Measurements from ENCODE around the gene SRSF4. TPM values are rescaled to one million over a fixed set of nuclear protein-coding genes. Genes with fewer than 3 reads are reported as not detected.

Gene SRSF4
- 100 to 1,000 TPM in 2 of 3 donors, 10 to 100 TPM in 1; 90.2 to 114 (median 101) TPM for total RNA-seq
- 67.2 TPM for total RNA-seq (2013)

DNA sequence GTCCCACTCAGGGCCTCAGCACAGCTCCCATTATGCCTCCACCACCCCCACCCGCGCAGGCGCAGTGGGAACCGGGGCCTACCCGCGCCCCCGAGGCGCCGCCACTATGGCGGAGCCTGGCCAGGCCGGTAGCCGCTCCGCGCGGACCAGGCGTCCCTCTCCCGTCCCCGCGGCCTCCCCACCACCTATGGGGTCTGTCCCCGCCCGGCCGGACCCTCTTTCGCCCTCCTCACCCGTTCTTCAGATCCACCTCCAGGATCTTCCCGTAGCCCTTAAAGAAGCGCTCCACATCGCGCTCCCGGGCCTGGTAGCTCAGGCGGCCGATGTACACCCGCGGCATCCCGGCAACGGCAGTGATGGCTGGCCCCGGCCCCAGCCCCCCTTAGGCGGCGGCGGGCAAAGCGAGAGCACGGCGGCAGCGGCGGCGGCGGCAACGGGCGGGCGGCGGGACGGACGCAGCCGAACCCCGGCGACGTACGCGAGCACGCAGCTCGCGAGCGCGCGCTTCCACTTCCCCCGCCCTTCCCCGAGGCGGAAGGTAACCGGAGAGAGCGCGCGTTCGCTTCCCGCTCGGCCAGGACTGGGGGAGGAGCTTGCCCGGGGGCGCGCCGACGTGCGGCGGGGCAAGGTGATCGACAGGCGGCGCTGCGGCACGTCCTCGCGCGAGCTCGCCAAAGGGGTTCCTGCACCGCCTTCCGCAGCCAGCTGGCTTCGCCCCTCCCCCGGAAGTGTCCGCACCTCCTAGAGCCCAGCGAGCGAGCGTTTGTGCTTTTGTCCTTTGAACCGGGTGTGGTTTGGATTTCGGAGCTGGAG is at the start of gene SRSF4:
TSS of gene SRSF4 (minus strand) at position 488 of the 813 bp plus-strand sequence. CDS start at position 340, 148 bp downstream.
- under 1% methylated on average over 100 of the region's 100 CpGs for WGBS (ENCODE audit: insufficient coverage)
- Histone ChIP-seq H3K27ac (ENCODE audit: low read length) (peak within 1 kb of the TSS; percentile 100), H3K4me1 (ENCODE audit: control insufficient read depth, insufficient read depth, low read length) (peaks cover 30% of the 10 kb centered on the region), H3K9me3 (ENCODE audit: control insufficient read depth, insufficient read depth, low read length) (no peaks in the 10 kb centered on the region), H3K36me3 (ENCODE audit: control insufficient read depth, insufficient read depth, low read length) (peaks cover 6% of the 10 kb centered on the region), H3K27me3 (ENCODE audit: control insufficient read depth, insufficient read depth, low read length) (no peaks in the 10 kb centered on the region), H3K4me3 (ENCODE audit: low read length) (peak within 1 kb of the TSS; percentile 100)
- Mint-ChIP-seq H3K27me3 (ENCODE audit: low read depth in 2 of 2) (no peaks in the 10 kb centered on the region), H3K9me3 (no peaks in the 10 kb centered on the region), H3K4me3 (peak within 1 kb of the TSS; percentile 93), H3K27ac (peak within 1 kb of the TSS; percentile 94 to 95), H3K4me1 (peaks cover 38 to 42% of the 10 kb centered on the region in 2 donors), H3K36me3 (no peaks in the 10 kb centered on the region)
- DNase-seq (peak; percentile 99), ATAC-seq (peak; percentile 91 to 98 (median 91))
- peak; percentile 71 for TF ChIP-seq CTCF (IDR thresholded peaks at IDR 0.05)
- intact Hi-C loops (cut with micrococcal nuclease): loop anchor here (2.0 to 5.0 kb wide), 3 partner anchors 21 to 445 kb away; partner anchors contain the start of gene YTHDF2

GRCh38 chr1:29230553-29231378 is 49.1 kb upstream of the SRSF4 start, which contains the start of gene MECR:
TSS of gene MECR (minus strand) at chr1:29230934. CDS start at chr1:29230906, 28 bp downstream.
- ATAC-seq (peak; percentile 98 to 99 (median 98)), DNase-seq (peak; percentile 94 to 95)
- Histone ChIP-seq H3K4me1 (ENCODE audit: control insufficient read depth, insufficient read depth, low read length) (peaks cover 12% of the 10 kb centered on the region), H3K9me3 (ENCODE audit: control insufficient read depth, insufficient read depth, low read length) (no peaks in the 10 kb centered on the region), H3K36me3 (ENCODE audit: control insufficient read depth, insufficient read depth, low read length) (no peaks in the 10 kb centered on the region), H3K4me3 (ENCODE audit: low read length) (peak within 1 kb of the TSS; percentile 95), H3K27me3 (ENCODE audit: control insufficient read depth, insufficient read depth, low read length) (peaks cover 9% of the 10 kb centered on the region), H3K27ac (ENCODE audit: low read length) (peak within 1 kb of the TSS; percentile 57)
- no peak for TF ChIP-seq CTCF (IDR thresholded peaks at IDR 0.05)
- peak within 1 kb of the TSS; percentile 86 to 89 for H3K27ac Mint-ChIP-seq
- H3K36me3 Mint-ChIP-seq: no peaks in the 10 kb centered on the region
- H3K9me3 Mint-ChIP-seq: no peaks in the 10 kb centered on the region
- WGBS (ENCODE audit: insufficient coverage): 3% methylated on average over 51 of the region's 52 CpGs
- peaks cover 20 to 23% of the 10 kb centered on the region in 2 donors for H3K4me1 Mint-ChIP-seq
- H3K27me3 Mint-ChIP-seq (ENCODE audit: low read depth in 2 of 2): peaks cover 11 to 16% of the 10 kb centered on the region in 2 donors
- H3K4me3 Mint-ChIP-seq: peak within 1 kb of the TSS; percentile 91
- intact Hi-C loops (cut with micrococcal nuclease): no loop called here

- peaks cover 7 to 12% of the 10 kb centered on the region in 2 donors for H3K27me3 Mint-ChIP-seq (ENCODE audit: low read depth in 2 of 2)
- no peaks in the 10 kb centered on the region for H3K9me3 Mint-ChIP-seq
- DNase-seq: no peak
- 18% methylated on average over 4 of the region's 4 CpGs for WGBS (ENCODE audit: insufficient coverage)
- peaks cover 7% of the 10 kb centered on the region for H3K27me3 ChIP-seq (ENCODE audit: control insufficient read depth, insufficient read depth, low read length)
- H3K27ac Mint-ChIP-seq: peak overlapping the region; percentile 86 to 89
- H3K27ac ChIP-seq (ENCODE audit: low read length): peak overlapping the region; percentile 57
- H3K4me1 ChIP-seq (ENCODE audit: control insufficient read depth, insufficient read depth, low read length): peaks cover 12% of the 10 kb centered on the region
- no peak for ATAC-seq
- peak overlapping the region; percentile 95 for H3K4me3 ChIP-seq (ENCODE audit: low read length)
- H3K9me3 ChIP-seq (ENCODE audit: control insufficient read depth, insufficient read depth, low read length): no peaks in the 10 kb centered on the region
- peaks cover 2% of the 10 kb centered on the region for H3K36me3 ChIP-seq (ENCODE audit: control insufficient read depth, insufficient read depth, low read length)
- peaks cover 19 to 21% of the 10 kb centered on the region in 2 donors for H3K4me1 Mint-ChIP-seq
- H3K4me3 Mint-ChIP-seq: peak overlapping the region; percentile 91
- no peak for TF ChIP-seq CTCF (IDR thresholded peaks at IDR 0.05)
- H3K36me3 Mint-ChIP-seq: no peaks in the 10 kb centered on the region
- intact Hi-C loops (cut with micrococcal nuclease): no loop called here
These were observed 48.5 kb upstream of the SRSF4 start for GRCh38 chr1:29230204-29230552.

Data from natural killer cell (primary cell).